Keratinocyte (primary cell): ENCODE measurements around the gene PTTG1IP2.
A peak's percentile ranks its signal among the peaks of the same experiment; 100 is the strongest.

Experiments used
- CTCF ChIP-seq, 3 experiments: IDR thresholded peaks in 1 of 3; conservative IDR thresholded peaks in 1 of 3; optimal IDR thresholded peaks in 1 of 3; 2 replicates in 2 of 3; 3 replicates in 1 of 3; pipeline versions ENCODE3 to v1.5.1; 2011; ENCODE audit warnings: low read length in 3 of 3, mild to moderate bottlenecking in 3 of 3, moderate library complexity in 2 of 3, control low read depth in 1 of 3, inconsistent platforms in 1 of 3; ENCODE audit not compliant: insufficient read depth in 2 of 3; ENCODE audit errors: extremely low read depth in 1 of 3
- EZH2 ChIP-seq: IDR thresholded peaks from one replicate; pipeline ENCODE4 v1.6.1; 2012; ENCODE audit warnings: inconsistent platforms, mild to moderate bottlenecking, low read length, moderate library complexity

DNA sequence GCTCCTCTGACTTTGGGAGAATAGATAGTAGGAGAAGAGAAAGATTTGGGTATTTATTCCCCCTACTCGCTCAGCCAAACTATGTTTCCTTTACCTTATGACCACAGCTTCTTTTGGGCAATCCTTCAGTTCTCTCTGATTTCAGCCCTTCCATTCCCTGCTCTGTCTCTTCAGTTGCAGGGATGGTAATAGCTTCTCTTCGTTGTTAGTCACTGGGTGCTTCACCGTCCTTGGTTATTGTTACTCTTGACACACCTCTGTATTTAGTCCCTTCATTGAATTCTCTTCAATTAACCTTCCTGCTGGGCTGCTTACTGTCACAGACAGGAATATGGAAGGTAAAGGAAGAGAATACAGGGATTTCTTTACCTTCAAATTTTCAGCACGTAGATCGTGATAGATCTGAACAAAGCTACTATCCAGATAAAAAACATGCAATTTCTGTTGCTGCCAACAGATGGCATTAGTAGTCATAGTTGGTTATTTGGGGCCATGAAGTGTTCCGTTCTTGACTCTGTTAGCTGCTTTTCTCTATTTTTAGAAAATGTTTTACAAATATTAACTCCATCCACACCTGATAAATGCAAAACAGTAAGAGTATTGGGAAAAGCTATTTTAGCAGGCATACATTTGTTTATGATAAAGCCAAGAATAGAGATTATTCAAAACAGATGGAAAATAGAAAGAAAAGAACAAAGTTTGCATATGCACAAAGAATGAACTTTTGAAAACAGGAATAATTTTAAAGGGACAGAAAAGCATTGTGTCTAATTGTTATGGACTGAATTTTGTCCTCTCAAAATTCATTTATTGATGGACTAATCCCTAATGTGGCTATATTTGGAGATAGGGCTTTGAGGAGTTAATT is 14.0 kb upstream of the PTTG1IP2 start:
- peak in 2 of 3 experiments; percentile 57 to 71 for TF ChIP-seq CTCF (optimal IDR thresholded peaks at IDR 0.05 in 1 of 3, IDR thresholded peaks at IDR 0.05 in 1 of 3, conservative IDR thresholded peaks at IDR 0.05 in 1 of 3; ENCODE audit: extremely low read depth in 1 of 3, insufficient read depth in 2 of 3, low read length in 3 of 3)
- no peak for TF ChIP-seq EZH2
